HG02938 (cell line): ENCODE measurements around the gene IGFALS.

Source experiments
- ATAC-seq: cut with Tn5 transposase; IDR thresholded peaks from one replicate; pipeline ENCODE4 v1.9.1; 2021; ENCODE audit warnings: mild to moderate bottlenecking, moderate library complexity; ENCODE audit not compliant: unreplicated experiment

Gene IGFALS

GRCh38 chr16:1793578-1794220 lies at the start of gene IGFALS:
IGFALS (minus strand) TSS chr16:1793705; CDS start chr16:1793652, 53 bp downstream.
- no peak for ATAC-seq

GRCh38 chr16:1839554-1839953 lies 46.0 kb upstream of the IGFALS start:
- no peak for ATAC-seq

GRCh38 chr16:1834096-1834495 lies 40.6 kb upstream of the IGFALS start:
- no peak for ATAC-seq

GRCh38 chr16:1832838-1833454 lies 39.4 kb upstream of the IGFALS start:
- no peak for ATAC-seq

GRCh38 chr16:1831186-1832075 lies 37.9 kb upstream of the IGFALS start:
- no peak for ATAC-seq

- no peak for ATAC-seq
Measured at GRCh38 chr16:1830213-1830612, 36.7 kb upstream of the IGFALS start.

- no peak for ATAC-seq
Measured at GRCh38 chr16:1828645-1829410, 35.3 kb upstream of the IGFALS start.

- peak; percentile 86 for ATAC-seq
Measured at GRCh38 chr16:1826691-1827573, 33.4 kb upstream of the IGFALS start, which contains the start of the genes FAHD1 and HAGH. FAHD1 (plus strand) TSS chr16:1827206; CDS start chr16:1827239, 33 bp downstream. HAGH (minus strand) TSS chr16:1826825; CDS start chr16:1826787, 38 bp downstream.

GRCh38 chr16:1825864-1826690 lies 32.6 kb upstream of the IGFALS start:
- ATAC-seq = peak; percentile 38

GRCh38 chr16:1825381-1825863 lies 31.9 kb upstream of the IGFALS start:
- no peak for ATAC-seq

GRCh38 chr16:1823821-1824220 lies 30.3 kb upstream of the IGFALS start:
- ATAC-seq = no peak

GRCh38 chr16:1822801-1823200 lies 29.3 kb upstream of the IGFALS start:
- ATAC-seq = no peak

- no peak for ATAC-seq
Measured at GRCh38 chr16:1821861-1822611, 28.5 kb upstream of the IGFALS start.

GRCh38 chr16:1820946-1821290 lies 27.4 kb upstream of the IGFALS start:
- no peak for ATAC-seq

GRCh38 chr16:1820096-1820945 lies 26.8 kb upstream of the IGFALS start:
- ATAC-seq = no peak

GRCh38 chr16:1819611-1820010 lies 26.1 kb upstream of the IGFALS start:
- no peak for ATAC-seq

GRCh38 chr16:1818873-1819525 lies 25.5 kb upstream of the IGFALS start:
- no peak for ATAC-seq
